Cardiac fibroblast (primary cell): ENCODE results near the gene USH1G.
"Not testable (repeated sequence)": the region's sequence is repeated elsewhere in the genome, so short reads cannot be mapped to it uniquely, and the experiment has no call there.

Experiments used
- DNase-seq, 2 donors: peaks; one replicate each; pipeline versions ENCODE4 v3.0.0 to v3.0.0-alpha.2; 2010; ENCODE audit warnings: low read depth in 2 of 2
- H3K4me3 ChIP-seq, 2 donors: replicated peaks in 1 of 2; 1 replicate in 1 of 2; 2 replicates in 1 of 2; pipeline ENCODE4 v1.5.1; 2011; ENCODE audit warnings: low read depth in 2 of 2, low read length in 2 of 2, mild to moderate bottlenecking in 2 of 2, moderate library complexity in 1 of 2
- TF ChIP-seq, protein P1 (sequence below): IDR thresholded peaks from one replicate; pipeline ENCODE4 v1.5.1; 2011; ENCODE audit warnings: low read depth, mild to moderate bottlenecking, low read length, inconsistent platforms

Gene USH1G

DNA sequence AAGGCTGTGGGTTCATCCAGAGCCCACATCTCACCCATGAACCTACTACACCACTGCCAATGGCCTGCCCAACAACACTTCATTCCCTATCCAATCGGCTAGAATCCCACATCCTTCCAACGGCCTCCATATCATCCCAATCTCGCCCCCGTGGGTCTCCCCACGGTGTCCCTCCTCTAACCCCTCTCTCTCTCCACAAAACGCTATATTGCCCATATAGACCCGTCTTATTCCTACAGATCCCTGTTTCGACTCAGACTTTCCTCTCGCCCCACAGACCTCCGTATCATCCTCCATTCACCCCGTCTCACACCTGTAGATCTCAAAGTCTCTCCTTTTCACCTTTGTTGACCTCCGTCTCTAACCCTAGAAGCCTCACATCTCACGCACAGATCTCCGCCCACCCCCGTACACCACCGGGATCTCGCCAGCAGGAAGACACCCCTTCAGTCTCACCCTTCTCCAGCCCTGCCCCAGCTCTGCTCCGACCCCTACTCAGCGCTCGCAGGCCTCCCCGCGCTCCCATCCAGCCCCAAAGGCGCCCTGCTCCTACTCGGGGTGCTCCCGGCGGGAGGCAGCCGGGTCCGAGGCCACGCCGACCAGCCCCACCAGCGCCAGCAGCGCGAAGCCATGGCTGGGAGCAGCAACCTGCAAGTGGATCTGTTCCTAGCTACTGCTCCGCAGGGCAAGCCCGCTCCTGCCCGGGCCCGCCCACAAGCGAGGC, 50.6 kb downstream of the USH1G start, which contains the start of gene FDXR:
Gene FDXR (minus strand): TSS at position 682 of the 724 bp plus-strand sequence. CDS start 50 bp downstream, at position 632.
- TF ChIP-seq, protein P1, sequence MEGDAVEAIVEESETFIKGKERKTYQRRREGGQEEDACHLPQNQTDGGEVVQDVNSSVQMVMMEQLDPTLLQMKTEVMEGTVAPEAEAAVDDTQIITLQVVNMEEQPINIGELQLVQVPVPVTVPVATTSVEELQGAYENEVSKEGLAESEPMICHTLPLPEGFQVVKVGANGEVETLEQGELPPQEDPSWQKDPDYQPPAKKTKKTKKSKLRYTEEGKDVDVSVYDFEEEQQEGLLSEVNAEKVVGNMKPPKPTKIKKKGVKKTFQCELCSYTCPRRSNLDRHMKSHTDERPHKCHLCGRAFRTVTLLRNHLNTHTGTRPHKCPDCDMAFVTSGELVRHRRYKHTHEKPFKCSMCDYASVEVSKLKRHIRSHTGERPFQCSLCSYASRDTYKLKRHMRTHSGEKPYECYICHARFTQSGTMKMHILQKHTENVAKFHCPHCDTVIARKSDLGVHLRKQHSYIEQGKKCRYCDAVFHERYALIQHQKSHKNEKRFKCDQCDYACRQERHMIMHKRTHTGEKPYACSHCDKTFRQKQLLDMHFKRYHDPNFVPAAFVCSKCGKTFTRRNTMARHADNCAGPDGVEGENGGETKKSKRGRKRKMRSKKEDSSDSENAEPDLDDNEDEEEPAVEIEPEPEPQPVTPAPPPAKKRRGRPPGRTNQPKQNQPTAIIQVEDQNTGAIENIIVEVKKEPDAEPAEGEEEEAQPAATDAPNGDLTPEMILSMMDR, result no peak
- peak within 1 kb of the TSS; percentile 66 to 86 for H3K4me3 ChIP-seq
- no peak for DNase-seq

DNA sequence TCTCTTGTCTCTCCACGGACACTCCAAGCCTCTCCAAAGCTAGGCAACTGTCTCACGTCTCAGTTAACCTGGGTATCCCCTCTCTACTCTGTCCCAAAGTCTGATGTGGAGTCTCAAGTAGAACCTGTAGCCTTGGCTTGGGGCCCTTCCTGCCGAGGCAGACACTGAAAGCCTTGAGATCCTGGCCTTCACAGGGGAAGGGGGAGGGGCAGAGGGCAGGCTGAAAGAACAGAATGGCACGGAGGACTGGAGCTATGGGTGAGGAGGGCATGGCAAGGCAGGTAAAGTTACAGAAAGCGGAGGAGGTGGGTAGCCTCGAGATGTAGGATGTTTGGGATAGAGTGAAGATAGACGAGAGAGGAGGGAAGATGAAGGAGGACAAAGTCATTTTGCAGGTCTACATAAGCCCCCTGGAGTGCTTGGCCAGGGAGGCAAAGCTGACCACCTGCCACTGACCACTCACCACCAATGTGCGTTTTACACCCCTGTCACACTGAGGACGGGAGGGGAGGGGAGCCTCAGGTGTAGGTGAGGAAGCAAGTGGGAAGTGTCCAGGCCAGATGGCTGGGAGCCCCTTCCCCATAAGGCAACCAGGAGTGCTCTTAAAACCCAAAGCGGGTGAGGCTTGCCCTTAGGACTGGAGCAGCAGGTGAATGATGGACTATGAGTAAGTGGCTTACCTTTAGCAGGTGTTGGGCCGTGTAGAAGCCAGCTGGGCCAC, 51.5 kb downstream of the USH1G start:
- TF ChIP-seq, protein P1, result no peak
- peak overlapping the region in 1 of 2 donors; percentile 86 for H3K4me3 ChIP-seq
- no peak for DNase-seq

DNA sequence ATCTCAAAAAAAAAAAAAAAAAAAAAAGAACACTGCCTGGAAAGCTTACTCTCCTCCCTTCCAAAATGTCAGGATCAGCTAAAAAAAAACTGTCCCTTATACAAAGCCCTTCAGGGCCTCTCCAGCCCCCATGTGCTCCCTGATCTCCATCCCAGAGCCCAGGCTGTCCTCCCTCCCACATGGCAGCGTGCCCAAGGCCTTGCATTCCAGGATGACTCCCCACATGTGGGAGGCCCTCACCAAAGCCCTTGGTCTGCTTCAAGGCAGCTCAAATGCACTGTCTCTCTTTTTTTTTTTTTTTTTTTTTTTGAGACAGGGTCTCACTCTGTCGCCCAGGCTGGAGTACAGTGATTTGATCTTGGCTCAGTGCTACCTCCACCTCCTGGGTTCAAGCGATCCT, 52.5 kb downstream of the USH1G start:
- DNase-seq, result peak; percentile 69 to 73
- TF ChIP-seq, protein P1, result no peak
- no peak overlapping the region for H3K4me3 ChIP-seq

DNA sequence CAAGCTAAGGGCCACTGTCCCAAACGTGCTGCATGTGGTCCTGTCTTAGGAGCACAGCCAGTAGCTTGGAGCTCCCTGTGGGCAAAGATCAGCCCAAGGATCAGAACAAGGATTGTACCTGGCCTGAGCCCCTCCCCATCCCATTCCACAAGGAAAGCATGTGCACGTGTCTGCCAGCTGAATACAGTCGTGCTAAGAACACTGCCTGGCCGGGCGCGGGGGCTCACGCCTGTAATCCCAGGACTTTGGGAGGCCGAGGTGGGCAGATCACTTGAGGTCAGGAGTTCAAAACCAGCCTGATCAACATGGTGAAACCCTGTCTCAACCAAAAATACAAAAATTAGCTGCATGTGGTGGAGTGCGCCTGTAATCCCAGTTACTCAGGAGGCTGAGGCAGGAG, 53.0 kb downstream of the USH1G start:
- H3K4me3 ChIP-seq, result not testable (repeated sequence)

DNA sequence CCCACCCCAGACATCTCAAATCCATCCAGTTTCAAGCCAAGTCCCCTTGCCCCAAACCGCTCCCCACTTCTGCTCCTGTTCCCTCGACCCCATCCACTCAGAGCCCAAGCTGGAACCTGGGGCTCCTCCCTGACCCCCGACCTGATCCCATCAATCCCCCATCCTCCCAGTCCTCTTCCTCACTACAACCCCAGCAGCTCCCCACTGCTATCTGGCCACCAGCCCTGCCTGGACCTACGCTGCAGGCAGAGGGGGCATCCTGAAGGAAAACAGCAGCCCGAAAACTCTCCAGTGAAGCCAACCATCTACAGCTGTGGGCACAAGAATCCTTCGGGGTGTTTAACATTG, 54.2 kb downstream of the USH1G start:
- no peak for DNase-seq
- TF ChIP-seq, protein P1, result no peak
- no peak overlapping the region for H3K4me3 ChIP-seq

More for the DNA sequence above, 53.0 kb downstream of the USH1G start:
- DNase-seq, result not testable (repeated sequence)

DNA sequence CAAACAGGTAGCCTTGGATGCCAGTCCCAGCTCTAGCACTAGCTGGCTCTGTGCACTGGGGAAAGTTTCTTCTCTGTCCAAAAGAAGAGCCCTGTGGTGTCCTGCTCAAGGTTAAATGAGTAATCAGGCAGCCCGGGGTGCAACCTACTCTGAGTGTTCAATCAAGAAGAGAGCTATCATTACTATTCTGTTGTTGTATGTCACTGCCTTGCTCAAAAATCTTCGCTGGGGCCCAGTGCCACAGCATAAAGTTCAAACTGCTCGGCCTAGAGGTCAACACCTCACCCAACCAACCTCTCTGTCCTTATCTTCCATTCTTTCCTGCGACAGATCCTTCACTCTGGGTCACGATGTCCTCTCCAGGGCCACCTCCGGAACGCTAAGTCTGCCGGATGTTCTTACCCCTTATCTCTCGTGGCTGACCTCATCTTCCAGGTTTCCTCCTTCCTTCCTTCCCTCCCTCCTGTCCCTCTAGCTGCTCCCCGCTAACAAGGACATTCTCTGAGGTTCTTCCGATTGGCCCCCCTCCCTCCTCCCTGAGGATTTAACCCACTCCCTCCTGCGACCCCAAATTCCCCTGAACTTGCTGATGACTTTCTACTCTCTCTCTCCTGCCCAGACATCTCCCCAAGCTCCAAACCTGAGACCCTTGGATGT, 54.7 kb downstream of the USH1G start:
- H3K4me3 ChIP-seq, result no peak overlapping the region
- no peak for DNase-seq
- TF ChIP-seq, protein P1, result no peak
